Ascending aorta (tissue), 2 donors: ENCODE data around the gene TRIM40. TPM values are rescaled to one million over a fixed set of nuclear protein-coding genes. Genes with fewer than 3 reads are reported as not detected.

ENCODE experiments used
- DNase-seq, 2 donors: peaks; one replicate each; pipeline ENCODE4 v3.0.0-alpha.2; 2019; ENCODE audit warnings: low spot score in 2 of 2
- H3K27ac ChIP-seq, 2 donors: fragments of 200-600 bp; sonication (generic); one replicate each; pipeline ENCODE4 v1.5.1; 2016 to 2017; ENCODE audit warnings: mild to moderate bottlenecking in 1 of 2
- H3K27me3 ChIP-seq: fragments of 200-600 bp; sonication (generic); one replicate; pipeline ENCODE4 v1.5.1; 2017
- H3K36me3 ChIP-seq, 2 donors: fragments of 200-600 bp; sonication (generic); one replicate each; pipeline ENCODE4 v1.5.1; 2016
- H3K4me1 ChIP-seq, 2 donors: fragments of 200-600 bp; sonication (generic); one replicate each; pipeline ENCODE4 v1.5.1; 2016 to 2017; ENCODE audit warnings: mild to moderate bottlenecking in 1 of 2
- H3K4me3 ChIP-seq, 2 donors: fragments of 200-600 bp; sonication (generic); one replicate each; pipeline ENCODE4 v1.5.1; 2016 to 2017; ENCODE audit warnings: mild to moderate bottlenecking in 1 of 2
- H3K9me3 ChIP-seq, 2 donors: fragments of 200-600 bp; sonication (generic); one replicate each; pipeline ENCODE4 v1.5.1; 2016
- CTCF ChIP-seq, 3 experiments: fragments of 200-600 bp in 2 of 3; fragments of 450-650 bp in 1 of 3; sonication (generic) in 2 of 3; IDR thresholded peaks; one replicate each; pipeline ENCODE4 v1.5.1; 2016 to 2019; ENCODE audit warnings: antibody characterized with exemption in 3 of 3, mild to moderate bottlenecking in 1 of 3, moderate library complexity in 1 of 3
- intact Hi-C: fragments of 100-400 bp; cut with DNase I; formaldehyde crosslinking; loops from one replicate; pipeline ENCODE4 v1.15.1; 2023
- total RNA-seq: library from RNA; depleted of rRNA; stranded (reverse); fragments of >200 nt; gene quantifications from one replicate; pipeline ENCODE4 v1.1.0, GENCODE V29; 2016

The TRIM40 gene
- total RNA-seq, 1 donor from 2014 or later = not detected

GRCh38 chr6:30167101-30167500 is 31.2 kb downstream of the TRIM40 start:
- peaks cover 0 to 3% of the 10 kb centered on the region in 2 donors for H3K4me1 ChIP-seq
- DNase-seq = no peak
- H3K36me3 ChIP-seq = no peaks in the 10 kb centered on the region
- H3K27me3 ChIP-seq = no peaks in the 10 kb centered on the region
- no peak overlapping the region for H3K27ac ChIP-seq
- no peak overlapping the region for H3K4me3 ChIP-seq
- intact Hi-C loops = no loop called here
- no peaks in the 10 kb centered on the region for H3K9me3 ChIP-seq
- no peak for TF ChIP-seq CTCF (IDR thresholded peaks at IDR 0.05)

DNA sequence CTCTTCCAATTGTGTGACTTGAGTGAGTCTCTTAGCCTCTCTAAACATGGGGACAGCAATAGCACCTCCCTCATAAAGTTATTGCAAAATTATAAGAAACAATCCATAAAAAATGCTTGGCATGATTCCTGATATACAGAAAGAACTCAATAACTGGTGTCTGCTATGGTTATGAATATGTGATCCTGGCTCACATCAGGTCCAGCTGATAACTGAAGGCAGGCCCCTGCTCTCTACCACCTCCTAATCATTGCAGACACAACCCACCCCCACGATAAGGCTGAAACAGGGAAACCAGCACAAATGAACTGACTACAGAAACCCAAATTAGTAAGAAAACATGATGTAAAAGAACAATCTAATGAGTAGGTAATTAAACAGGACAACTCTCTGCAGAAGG is 32.8 kb downstream of the TRIM40 start:
- no peak for DNase-seq
- intact Hi-C loops = no loop called here
- no peaks in the 10 kb centered on the region for H3K36me3 ChIP-seq
- peaks cover 0 to 5% of the 10 kb centered on the region in 2 donors for H3K4me1 ChIP-seq
- no peaks in the 10 kb centered on the region for H3K9me3 ChIP-seq
- no peak for TF ChIP-seq CTCF (IDR thresholded peaks at IDR 0.05)
- no peak overlapping the region for H3K27ac ChIP-seq
- H3K27me3 ChIP-seq = no peaks in the 10 kb centered on the region
- no peak overlapping the region for H3K4me3 ChIP-seq

DNA sequence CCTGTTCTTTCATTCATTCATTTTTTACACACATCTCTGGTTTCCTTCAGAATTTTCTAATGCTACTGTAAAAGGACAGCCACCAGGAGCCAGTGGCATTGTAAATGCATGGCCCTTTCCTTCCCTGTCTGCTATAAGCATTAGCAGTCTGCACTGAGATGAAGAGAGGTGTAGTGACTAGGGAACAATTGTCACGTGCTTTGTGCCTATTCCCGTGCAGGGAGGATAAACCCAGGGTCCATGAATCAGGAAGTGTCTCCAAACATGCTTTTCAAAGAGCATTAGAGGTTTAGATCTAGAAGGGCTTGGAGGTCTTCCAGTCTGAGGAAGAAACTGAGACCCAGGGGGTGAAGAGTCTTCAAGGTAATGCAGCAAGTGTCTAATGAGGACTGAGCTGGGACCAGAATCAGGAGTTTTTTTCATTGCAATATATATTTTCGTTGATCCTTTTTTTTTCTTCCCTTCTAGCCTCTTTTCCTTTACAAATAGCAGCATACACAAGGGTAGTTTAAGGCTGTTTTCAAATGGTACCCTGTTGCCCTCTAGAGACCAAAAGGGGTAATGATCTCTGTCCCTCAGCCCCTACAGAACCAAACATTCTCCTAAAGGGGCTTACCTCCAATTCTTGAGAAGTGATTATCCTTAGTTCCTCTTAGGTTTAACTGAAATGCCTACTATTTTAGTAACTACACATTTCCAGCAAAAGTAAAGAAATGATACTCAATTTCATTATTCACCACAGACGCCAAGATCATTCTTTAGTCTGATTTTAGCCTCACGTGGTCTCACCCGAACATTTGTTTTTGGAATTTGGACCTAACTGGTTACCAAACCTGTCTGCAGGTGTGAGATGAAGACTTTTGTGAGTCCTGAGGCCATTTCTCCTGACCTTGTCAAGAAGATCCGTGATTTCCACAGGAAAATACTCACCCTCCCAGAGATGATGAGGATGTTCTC is 34.0 kb downstream of the TRIM40 start:
- Histone ChIP-seq H3K27me3 (no peaks in the 10 kb centered on the region), H3K4me1 (peaks cover 0 to 5% of the 10 kb centered on the region in 2 donors), H3K4me3 (no peak overlapping the region), H3K27ac (no peak overlapping the region), H3K9me3 (no peaks in the 10 kb centered on the region), H3K36me3 (no peaks in the 10 kb centered on the region)
- no peak for DNase-seq
- peak; percentile 17 to 71 (median 63) for TF ChIP-seq CTCF (IDR thresholded peaks at IDR 0.05)
- intact Hi-C loops = no loop called here

DNA sequence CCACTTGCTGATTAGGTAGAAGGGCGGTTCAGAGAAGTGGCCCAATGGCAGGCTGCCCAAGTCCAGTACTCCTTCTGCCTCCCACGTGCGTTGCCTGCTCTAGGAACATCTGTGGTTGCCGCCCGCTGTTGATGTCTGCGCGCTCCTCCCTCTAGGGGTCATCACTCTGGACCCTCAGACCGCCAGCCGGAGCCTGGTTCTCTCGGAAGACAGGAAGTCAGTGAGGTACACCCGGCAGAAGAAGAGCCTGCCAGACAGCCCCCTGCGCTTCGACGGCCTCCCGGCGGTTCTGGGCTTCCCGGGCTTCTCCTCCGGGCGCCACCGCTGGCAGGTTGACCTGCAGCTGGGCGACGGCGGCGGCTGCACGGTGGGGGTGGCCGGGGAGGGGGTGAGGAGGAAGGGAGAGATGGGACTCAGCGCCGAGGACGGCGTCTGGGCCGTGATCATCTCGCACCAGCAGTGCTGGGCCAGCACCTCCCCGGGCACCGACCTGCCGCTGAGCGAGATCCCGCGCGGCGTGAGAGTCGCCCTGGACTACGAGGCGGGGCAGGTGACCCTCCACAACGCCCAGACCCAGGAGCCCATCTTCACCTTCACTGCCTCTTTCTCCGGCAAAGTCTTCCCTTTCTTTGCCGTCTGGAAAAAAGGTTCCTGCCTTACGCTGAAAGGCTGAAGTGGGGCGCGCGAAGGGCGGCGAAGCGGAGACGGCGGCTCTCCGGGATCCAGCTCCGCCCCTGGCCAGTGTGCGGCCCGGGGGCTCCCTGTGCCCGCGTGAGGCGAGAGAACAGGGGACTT is 35.9 kb downstream of the TRIM40 start:
- intact Hi-C loops = no loop called here
- H3K4me1 ChIP-seq = peaks cover 0 to 5% of the 10 kb centered on the region in 2 donors
- DNase-seq = no peak
- no peaks in the 10 kb centered on the region for H3K27me3 ChIP-seq
- H3K27ac ChIP-seq = no peak overlapping the region
- H3K9me3 ChIP-seq = no peaks in the 10 kb centered on the region
- TF ChIP-seq CTCF (IDR thresholded peaks at IDR 0.05) = no peak
- H3K4me3 ChIP-seq = no peak overlapping the region
- no peaks in the 10 kb centered on the region for H3K36me3 ChIP-seq

GRCh38 chr6:30172681-30173080 is 36.7 kb downstream of the TRIM40 start:
- no peaks in the 10 kb centered on the region for H3K27me3 ChIP-seq
- H3K9me3 ChIP-seq = no peaks in the 10 kb centered on the region
- no peak overlapping the region for H3K4me3 ChIP-seq
- intact Hi-C loops = no loop called here
- no peak for TF ChIP-seq CTCF (IDR thresholded peaks at IDR 0.05)
- no peaks in the 10 kb centered on the region for H3K36me3 ChIP-seq
- no peak overlapping the region for H3K27ac ChIP-seq
- H3K4me1 ChIP-seq = peaks cover 0 to 5% of the 10 kb centered on the region in 2 donors
- DNase-seq = no peak
